ENCODE measurements around the gene MDK.

MDK gene

DNA sequence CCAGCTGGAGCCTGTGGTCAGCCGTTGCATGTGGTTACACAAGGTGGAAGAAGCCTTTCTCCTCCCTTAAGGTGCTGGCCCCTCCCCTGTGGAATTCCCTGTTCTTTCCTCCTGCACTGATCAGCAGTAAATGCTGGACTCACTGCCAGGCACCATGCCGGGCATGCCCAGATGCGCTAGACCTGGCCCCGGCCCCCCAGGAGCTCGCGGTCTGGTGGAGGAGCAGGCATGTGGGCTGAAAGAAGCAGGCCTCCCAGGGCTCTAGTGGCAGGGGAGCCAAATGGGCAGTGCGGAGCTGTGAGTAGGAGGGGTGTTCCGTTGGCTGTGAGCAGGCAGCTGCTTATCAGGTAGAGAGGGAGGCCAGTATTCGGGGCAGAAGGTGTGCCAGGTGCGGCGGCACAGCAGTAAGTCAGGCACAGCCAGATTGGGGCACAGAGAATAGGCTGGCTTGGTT is 24.0 kb upstream of the MDK start:
- DNase-seq (ENCODE audit: extremely low read depth, low read depth): no peak
- TF ChIP-seq CTCF (IDR thresholded peaks at IDR 0.05; ENCODE audit: low read depth, low read length): no peak

- no peak for DNase-seq (ENCODE audit: extremely low read depth, low read depth)
- TF ChIP-seq CTCF (IDR thresholded peaks at IDR 0.05; ENCODE audit: low read depth, low read length): no peak
These were observed 21.5 kb upstream of the MDK start for GRCh38 chr11:46359953-46360352.

- DNase-seq (ENCODE audit: extremely low read depth, low read depth): no peak
- no peak for TF ChIP-seq CTCF (IDR thresholded peaks at IDR 0.05; ENCODE audit: low read depth, low read length)
These were observed 20.6 kb upstream of the MDK start for GRCh38 chr11:46360878-46361277.

- DNase-seq (ENCODE audit: extremely low read depth, low read depth): no peak
- no peak for TF ChIP-seq CTCF (IDR thresholded peaks at IDR 0.05; ENCODE audit: low read depth, low read length)
These were observed 19.9 kb upstream of the MDK start for GRCh38 chr11:46361283-46362155.

DNA sequence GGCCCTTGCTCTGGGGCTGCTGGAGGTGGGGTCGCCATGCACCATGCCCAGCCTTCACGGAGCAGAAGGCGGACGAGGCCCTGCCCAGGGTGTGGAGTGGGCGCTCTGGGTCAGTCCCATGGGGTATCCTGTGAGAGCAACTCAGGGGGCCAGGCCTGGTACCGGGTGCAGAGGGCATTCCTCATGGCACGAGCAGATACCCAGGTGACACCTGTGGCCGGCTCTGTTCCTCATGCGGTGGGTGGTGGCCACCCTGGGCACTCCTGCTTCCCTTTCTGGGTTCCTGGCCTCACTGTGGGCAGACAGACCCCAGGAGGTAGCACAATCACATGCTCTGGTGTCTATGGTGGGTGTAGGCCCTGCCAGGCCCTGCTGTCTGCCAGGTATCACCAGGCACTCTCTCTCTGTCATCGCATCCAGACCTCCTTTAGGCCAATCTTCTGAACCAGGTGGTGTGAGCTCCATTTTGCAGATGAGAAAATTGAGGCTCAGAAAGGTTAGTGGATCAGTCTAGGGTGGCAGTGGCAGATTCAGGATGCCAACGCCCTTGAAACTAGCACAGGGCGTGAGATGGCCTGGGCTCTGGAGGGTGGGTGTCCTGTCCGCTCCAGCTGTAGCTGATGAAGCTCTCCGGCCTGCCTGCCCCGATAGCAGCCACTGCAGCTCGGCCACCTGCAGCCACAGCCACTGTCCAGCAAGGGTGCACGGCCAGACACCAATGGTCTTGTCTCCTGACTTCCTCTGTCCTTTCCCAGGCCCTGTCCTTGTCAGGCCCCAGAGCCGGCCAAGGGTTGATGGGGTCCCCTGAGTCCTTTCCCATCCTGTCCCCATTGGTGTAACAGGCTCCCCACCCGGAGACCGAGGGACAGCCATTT is 19.1 kb upstream of the MDK start:
- no peak for TF ChIP-seq CTCF (IDR thresholded peaks at IDR 0.05; ENCODE audit: low read depth, low read length)
- no peak for DNase-seq (ENCODE audit: extremely low read depth, low read depth)

GRCh38 chr11:46363031-46363407 is 18.4 kb upstream of the MDK start:
- no peak for DNase-seq (ENCODE audit: extremely low read depth, low read depth)
- TF ChIP-seq CTCF (IDR thresholded peaks at IDR 0.05; ENCODE audit: low read depth, low read length): no peak

All from AG09319 (cell line).